ENCODE data around the gene ADAMTS17.

Gene ADAMTS17

DNA sequence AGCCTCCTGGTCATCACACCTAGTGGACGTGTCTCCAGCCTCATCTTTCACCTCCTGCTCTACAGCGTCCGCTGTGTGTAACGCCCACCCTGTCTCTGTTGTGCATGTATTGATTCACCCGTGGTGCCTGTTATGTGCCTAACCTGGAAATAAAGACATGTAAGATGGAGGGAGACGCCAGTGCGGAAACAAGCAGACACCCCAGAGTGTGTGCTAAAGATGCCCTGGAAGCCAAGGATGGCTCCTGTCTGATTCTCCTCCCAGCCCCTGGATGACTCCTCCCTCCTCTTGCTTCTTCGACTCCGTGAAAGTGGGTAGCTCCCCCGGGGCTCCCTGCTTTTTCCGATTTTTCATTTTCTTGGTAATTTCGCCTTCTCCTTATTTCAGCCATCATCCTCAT lies 241.8 kb downstream of the ADAMTS17 start:
- no peaks in the 10 kb centered on the region for H4K20me1 ChIP-seq (ENCODE audit: insufficient read depth, low read length, poor library complexity, severe bottlenecking)
- no peaks in the 10 kb centered on the region for H3K27me3 ChIP-seq (ENCODE audit: insufficient read depth, low read length, poor library complexity, severe bottlenecking)
- TF ChIP-seq CTCF (conservative IDR thresholded peaks at IDR 0.05; ENCODE audit: low read length) (no peak), EZH2phosphoT487 (IDR thresholded peaks at IDR 0.05; ENCODE audit: borderline replicate concordance) (no peak)
- H3K4me3 ChIP-seq (ENCODE audit: low read length, poor library complexity, severe bottlenecking), result no peak overlapping the region
- H3K9me2 ChIP-seq (replicated peaks; ENCODE audit: low read depth, low read length), result no peaks in the 10 kb centered on the region
- H3K4me1 ChIP-seq (ENCODE audit: insufficient read depth, low read length, poor library complexity, severe bottlenecking), result no peaks in the 10 kb centered on the region
- H3F3A ChIP-seq (ENCODE audit: low read depth), result no peaks in the 10 kb centered on the region
- no peak overlapping the region for H2AFZ ChIP-seq (ENCODE audit: low read length)
- H3K9me3 ChIP-seq (ENCODE audit: insufficient read depth, low read depth, low read length), result no peaks in the 10 kb centered on the region
- H3K79me2 ChIP-seq (ENCODE audit: insufficient read depth, low read length), result no peaks in the 10 kb centered on the region
- H3K9ac ChIP-seq (ENCODE audit: low read depth, low read length, poor library complexity, severe bottlenecking), result no peak overlapping the region
- H3K36me3 ChIP-seq (ENCODE audit: insufficient read depth, low read length), result no peaks in the 10 kb centered on the region
- H3K4me2 ChIP-seq (ENCODE audit: low read depth, low read length, poor library complexity, severe bottlenecking), result no peak overlapping the region

DNA sequence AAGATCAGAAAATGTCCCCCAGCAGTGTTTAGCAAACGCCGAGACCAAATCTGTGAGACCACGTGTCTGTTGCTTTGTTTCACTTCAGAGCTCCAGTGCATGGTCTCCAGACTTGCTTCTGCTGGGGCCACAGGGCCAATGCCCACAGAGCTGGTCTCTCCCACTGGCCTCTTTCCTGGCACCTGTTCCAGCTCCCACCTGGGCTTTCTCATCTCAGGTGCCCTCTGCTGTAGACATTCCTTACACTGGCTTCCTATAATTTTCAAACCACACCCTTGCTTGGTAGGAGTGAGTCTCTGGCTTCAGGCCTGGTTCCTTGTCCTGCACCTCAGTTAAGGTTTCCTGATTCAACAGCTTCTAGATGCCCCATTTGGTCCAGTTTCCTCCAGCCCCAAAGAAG lies 243.1 kb downstream of the ADAMTS17 start:
- no peaks in the 10 kb centered on the region for H3K9me2 ChIP-seq (replicated peaks; ENCODE audit: low read depth, low read length)
- no peak overlapping the region for H3K4me2 ChIP-seq (ENCODE audit: low read depth, low read length, poor library complexity, severe bottlenecking)
- no peaks in the 10 kb centered on the region for H3K36me3 ChIP-seq (ENCODE audit: insufficient read depth, low read length)
- no peaks in the 10 kb centered on the region for H3K27me3 ChIP-seq (ENCODE audit: insufficient read depth, low read length, poor library complexity, severe bottlenecking)
- H3F3A ChIP-seq (ENCODE audit: low read depth), result no peaks in the 10 kb centered on the region
- no peak overlapping the region for H3K4me3 ChIP-seq (ENCODE audit: low read length, poor library complexity, severe bottlenecking)
- H2AFZ ChIP-seq (ENCODE audit: low read length), result no peak overlapping the region
- no peaks in the 10 kb centered on the region for H3K4me1 ChIP-seq (ENCODE audit: insufficient read depth, low read length, poor library complexity, severe bottlenecking)
- H3K9ac ChIP-seq (ENCODE audit: low read depth, low read length, poor library complexity, severe bottlenecking), result no peak overlapping the region
- no peaks in the 10 kb centered on the region for H3K9me3 ChIP-seq (ENCODE audit: insufficient read depth, low read depth, low read length)
- no peaks in the 10 kb centered on the region for H4K20me1 ChIP-seq (ENCODE audit: insufficient read depth, low read length, poor library complexity, severe bottlenecking)
- TF ChIP-seq CTCF (conservative IDR thresholded peaks at IDR 0.05; ENCODE audit: low read length), result no peak
- no peak for TF ChIP-seq EZH2phosphoT487 (IDR thresholded peaks at IDR 0.05; ENCODE audit: borderline replicate concordance)
- no peaks in the 10 kb centered on the region for H3K79me2 ChIP-seq (ENCODE audit: insufficient read depth, low read length)

DNA sequence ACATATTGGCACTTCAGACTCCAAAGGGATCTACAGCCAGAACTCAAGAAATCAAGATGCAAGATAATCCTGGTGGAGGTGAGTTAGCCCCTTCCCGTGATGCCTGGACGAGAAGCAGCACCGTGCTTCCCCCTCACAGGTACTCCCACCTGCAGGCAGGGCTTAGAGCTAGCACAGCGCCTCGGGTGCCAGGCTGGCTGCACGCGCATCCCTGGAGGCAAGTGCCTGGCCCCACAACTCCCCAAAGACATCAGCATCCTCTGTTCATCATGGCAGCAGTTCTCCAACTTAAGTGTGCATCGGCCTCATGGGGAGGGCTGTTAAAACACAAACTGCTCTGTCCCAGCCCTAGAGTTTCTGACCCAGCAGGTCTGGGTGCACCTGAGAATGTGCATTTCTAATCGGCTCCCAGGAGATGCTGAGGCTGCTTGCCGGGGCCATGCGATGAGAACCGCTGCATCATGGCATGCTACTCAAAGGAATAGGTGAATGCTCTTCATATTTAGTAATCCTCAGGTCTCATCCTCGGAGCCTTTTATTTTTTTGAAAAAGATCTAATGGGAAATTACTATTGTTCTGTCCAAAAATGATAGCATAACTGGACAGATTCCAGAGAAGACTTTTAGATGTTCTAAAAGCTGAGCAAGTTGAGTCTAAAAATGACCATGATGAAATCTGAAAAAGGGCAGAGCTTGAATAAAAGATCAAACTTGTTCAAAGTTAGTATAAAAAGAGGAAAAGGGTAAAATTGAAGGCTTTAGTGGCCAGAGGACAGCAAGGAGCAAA lies 244.2 kb downstream of the ADAMTS17 start:
- Histone ChIP-seq H3K9me2 (replicated peaks; ENCODE audit: low read depth, low read length) (no peaks in the 10 kb centered on the region), H3K36me3 (ENCODE audit: insufficient read depth, low read length) (no peaks in the 10 kb centered on the region), H3K79me2 (ENCODE audit: insufficient read depth, low read length) (no peaks in the 10 kb centered on the region), H2AFZ (ENCODE audit: low read length) (no peak overlapping the region), H3K4me1 (ENCODE audit: insufficient read depth, low read length, poor library complexity, severe bottlenecking) (no peaks in the 10 kb centered on the region), H3K9me3 (ENCODE audit: insufficient read depth, low read depth, low read length) (no peaks in the 10 kb centered on the region), H4K20me1 (ENCODE audit: insufficient read depth, low read length, poor library complexity, severe bottlenecking) (no peaks in the 10 kb centered on the region), H3K9ac (ENCODE audit: low read depth, low read length, poor library complexity, severe bottlenecking) (no peak overlapping the region), H3K4me2 (ENCODE audit: low read depth, low read length, poor library complexity, severe bottlenecking) (no peak overlapping the region), H3F3A (ENCODE audit: low read depth) (no peaks in the 10 kb centered on the region), H3K27me3 (ENCODE audit: insufficient read depth, low read length, poor library complexity, severe bottlenecking) (no peaks in the 10 kb centered on the region), H3K4me3 (ENCODE audit: low read length, poor library complexity, severe bottlenecking) (no peak overlapping the region)
- TF ChIP-seq EZH2phosphoT487 (IDR thresholded peaks at IDR 0.05; ENCODE audit: borderline replicate concordance), result no peak
- TF ChIP-seq CTCF (conservative IDR thresholded peaks at IDR 0.05; ENCODE audit: low read length), result no peak
